ENCODE results near the gene ERGIC1. TPM values are rescaled to one million over a fixed set of nuclear protein-coding genes. Genes with fewer than 3 reads are reported as not detected.
A peak's percentile ranks its signal among the peaks of the same experiment; 100 is the strongest.

The ERGIC1 gene
- total RNA-seq, 4 donors from 2014 or later, result 54.4 to 108 (median 88.0) TPM

DNA sequence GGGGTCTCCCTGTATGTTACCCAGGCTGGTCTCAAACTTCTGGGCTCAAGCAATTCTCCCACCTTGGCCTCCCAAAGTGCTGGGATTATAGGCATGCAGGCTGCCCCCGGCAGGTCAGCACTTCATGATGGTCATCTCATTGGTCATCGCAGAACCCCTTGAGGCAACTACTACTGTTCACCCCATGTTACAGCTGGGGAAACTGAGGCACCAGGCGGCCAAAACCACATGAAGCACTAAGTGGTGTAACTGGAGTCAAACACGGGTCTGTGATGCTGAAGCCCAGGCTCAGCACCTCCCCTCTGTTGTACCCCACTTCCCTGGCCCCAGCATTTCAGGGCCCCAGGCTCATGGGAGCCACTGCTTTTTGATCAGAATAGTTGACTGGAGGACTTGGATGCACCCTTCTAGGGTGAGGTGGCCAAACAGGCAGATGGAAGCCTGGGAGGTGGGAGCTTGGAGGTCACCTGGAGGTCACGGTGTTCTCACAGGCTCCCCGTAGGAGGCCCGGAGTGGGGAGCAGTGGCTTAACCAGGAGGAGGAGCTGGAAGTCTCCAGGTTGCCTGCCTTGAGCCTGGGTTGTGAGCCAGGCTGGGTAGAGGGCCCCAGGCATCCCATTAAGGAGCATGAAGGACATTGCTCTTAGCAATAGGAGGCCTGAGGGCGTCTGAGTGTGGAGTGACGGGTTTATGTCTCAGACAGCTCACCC, 67.9 kb downstream of the ERGIC1 start:
- TF ChIP-seq, protein P1, sequence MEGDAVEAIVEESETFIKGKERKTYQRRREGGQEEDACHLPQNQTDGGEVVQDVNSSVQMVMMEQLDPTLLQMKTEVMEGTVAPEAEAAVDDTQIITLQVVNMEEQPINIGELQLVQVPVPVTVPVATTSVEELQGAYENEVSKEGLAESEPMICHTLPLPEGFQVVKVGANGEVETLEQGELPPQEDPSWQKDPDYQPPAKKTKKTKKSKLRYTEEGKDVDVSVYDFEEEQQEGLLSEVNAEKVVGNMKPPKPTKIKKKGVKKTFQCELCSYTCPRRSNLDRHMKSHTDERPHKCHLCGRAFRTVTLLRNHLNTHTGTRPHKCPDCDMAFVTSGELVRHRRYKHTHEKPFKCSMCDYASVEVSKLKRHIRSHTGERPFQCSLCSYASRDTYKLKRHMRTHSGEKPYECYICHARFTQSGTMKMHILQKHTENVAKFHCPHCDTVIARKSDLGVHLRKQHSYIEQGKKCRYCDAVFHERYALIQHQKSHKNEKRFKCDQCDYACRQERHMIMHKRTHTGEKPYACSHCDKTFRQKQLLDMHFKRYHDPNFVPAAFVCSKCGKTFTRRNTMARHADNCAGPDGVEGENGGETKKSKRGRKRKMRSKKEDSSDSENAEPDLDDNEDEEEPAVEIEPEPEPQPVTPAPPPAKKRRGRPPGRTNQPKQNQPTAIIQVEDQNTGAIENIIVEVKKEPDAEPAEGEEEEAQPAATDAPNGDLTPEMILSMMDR (IDR thresholded peaks at IDR 0.05 in 4 of 5, conservative IDR thresholded peaks at IDR 0.05 in 1 of 5), result no peak
- TF ChIP-seq POLR2A (IDR thresholded peaks at IDR 0.05), result no peak
- Histone ChIP-seq H3K27me3 (no peaks in the 10 kb centered on the region), H3K4me3 (no peak overlapping the region), H3K4me1 (peaks cover 70 to 91% of the 10 kb centered on the region in 2 donors), H3K27ac (peak overlapping the region; percentile 85 to 94 (median 92)), H3K9me3 (no peaks in the 10 kb centered on the region), H3K36me3 (no peaks in the 10 kb centered on the region)
- in situ Hi-C loops (cut with MboI; ENCODE audit: low sequenced_read_pairs in 4 of 4), result loop anchor here in 1 of 4 donors (10.0 kb wide), 1 partner anchor 67 kb away; the partner anchor contains the start of gene ERGIC1
- intact Hi-C loops (cut with DNase I; ENCODE audit: low total_unique reads), result loop anchor here (2.0 kb wide), 1 partner anchor 67 kb away; the partner anchor contains the start of gene ERGIC1
- ATAC-seq, result no peak
- no peak for DNase-seq

- in situ Hi-C loops (cut with MboI; ENCODE audit: low sequenced_read_pairs in 4 of 4) (loop anchor here in 1 of 4 donors (10.0 kb wide), 1 partner anchor 68 kb away; the partner anchor contains the start of gene ERGIC1), intact Hi-C loops (cut with DNase I; ENCODE audit: low total_unique reads) (loop anchor here (1.0 to 2.0 kb wide), 3 partner anchors 33 to 68 kb away; partner anchors contain the start of gene ERGIC1)
- TF ChIP-seq POLR2A (IDR thresholded peaks at IDR 0.05), result no peak
- TF ChIP-seq, protein P1 (IDR thresholded peaks at IDR 0.05 in 4 of 5, conservative IDR thresholded peaks at IDR 0.05 in 1 of 5), result peak; percentile 50 to 77 (median 63)
- Histone ChIP-seq H3K4me1 (peaks cover 62 to 83% of the 10 kb centered on the region in 2 donors), H3K27me3 (no peaks in the 10 kb centered on the region), H3K9me3 (no peaks in the 10 kb centered on the region), H3K36me3 (no peaks in the 10 kb centered on the region), H3K4me3 (no peak overlapping the region), H3K27ac (peak overlapping the region; percentile 85 to 94 (median 92))
- DNase-seq, result peak; percentile 69 to 83
- ATAC-seq, result peak; percentile 37 to 51
These were observed 68.7 kb downstream of the ERGIC1 start for GRCh38 chr5:172902497-172903472.

DNA sequence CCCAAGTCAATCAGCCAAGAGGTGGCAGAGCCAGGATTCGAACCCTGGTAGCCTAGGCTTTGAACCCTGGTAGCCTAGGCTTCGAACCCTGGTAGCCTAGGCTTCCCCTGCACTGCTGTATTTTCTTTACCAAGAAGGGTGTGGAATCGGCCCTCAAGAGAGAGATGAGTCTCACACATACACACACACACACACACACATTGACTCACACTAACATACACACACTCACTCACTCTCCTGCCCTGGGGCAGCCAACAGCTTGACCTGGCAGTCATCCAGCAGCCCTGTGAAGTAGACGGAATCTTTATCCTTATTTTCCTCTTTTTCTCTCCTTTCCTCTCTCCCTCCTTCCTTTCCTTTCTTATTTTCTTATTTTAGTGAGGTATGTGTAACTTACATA, 69.7 kb downstream of the ERGIC1 start:
- in situ Hi-C loops (cut with MboI; ENCODE audit: low sequenced_read_pairs in 4 of 4), result loop anchor here in 1 of 4 donors (10.0 kb wide), 1 partner anchor 69 kb away; the partner anchor contains the start of gene ERGIC1
- no peak for ATAC-seq

GRCh38 chr5:172904312-172904642, 70.2 kb downstream of the ERGIC1 start:
- no peaks in the 10 kb centered on the region for H3K27me3 ChIP-seq
- TF ChIP-seq POLR2A (IDR thresholded peaks at IDR 0.05), result no peak
- TF ChIP-seq, protein P1 (IDR thresholded peaks at IDR 0.05 in 4 of 5, conservative IDR thresholded peaks at IDR 0.05 in 1 of 5), result no peak
- no peaks in the 10 kb centered on the region for H3K36me3 ChIP-seq
- no peaks in the 10 kb centered on the region for H3K9me3 ChIP-seq
- DNase-seq (no peak), ATAC-seq (peak; percentile 0 to 1)
- peaks cover 56 to 70% of the 10 kb centered on the region in 2 donors for H3K4me1 ChIP-seq
- in situ Hi-C loops (cut with MboI; ENCODE audit: low sequenced_read_pairs in 4 of 4) (loop anchor here in 1 of 4 donors (10.0 kb wide), 1 partner anchor 69 kb away; the partner anchor contains the start of gene ERGIC1), intact Hi-C loops (cut with DNase I; ENCODE audit: low total_unique reads) (loop anchor here (1.0 to 2.0 kb wide), 2 partner anchors 133 to 187 kb away; partner anchors contain the start of gene DUSP1)
- H3K27ac ChIP-seq, result peak overlapping the region; percentile 85 to 94 (median 92)
- no peak overlapping the region for H3K4me3 ChIP-seq

More for the DNA sequence above, 69.7 kb downstream of the ERGIC1 start:
- Histone ChIP-seq H3K4me3 (no peak overlapping the region), H3K27me3 (no peaks in the 10 kb centered on the region), H3K9me3 (no peaks in the 10 kb centered on the region), H3K27ac (peak overlapping the region; percentile 85 to 94 (median 92)), H3K4me1 (peaks cover 56 to 73% of the 10 kb centered on the region in 2 donors), H3K36me3 (no peaks in the 10 kb centered on the region)
- DNase-seq, result no peak
- no peak for TF ChIP-seq POLR2A (IDR thresholded peaks at IDR 0.05)
- TF ChIP-seq, protein P1 (IDR thresholded peaks at IDR 0.05 in 4 of 5, conservative IDR thresholded peaks at IDR 0.05 in 1 of 5), result no peak
- intact Hi-C loops (cut with DNase I; ENCODE audit: low total_unique reads), result loop anchor here (1.0 to 2.0 kb wide), 5 partner anchors 34 to 187 kb away; partner anchors contain the start of genes DUSP1 and ERGIC1
